ENCODE measurements around the gene KBTBD6.
A peak's percentile ranks its signal among the peaks of the same experiment; 100 is the strongest.
"Not testable (repeated sequence)": the region's sequence is repeated elsewhere in the genome, so short reads cannot be mapped to it uniquely, and the experiment has no call there.

KBTBD6 gene

DNA sequence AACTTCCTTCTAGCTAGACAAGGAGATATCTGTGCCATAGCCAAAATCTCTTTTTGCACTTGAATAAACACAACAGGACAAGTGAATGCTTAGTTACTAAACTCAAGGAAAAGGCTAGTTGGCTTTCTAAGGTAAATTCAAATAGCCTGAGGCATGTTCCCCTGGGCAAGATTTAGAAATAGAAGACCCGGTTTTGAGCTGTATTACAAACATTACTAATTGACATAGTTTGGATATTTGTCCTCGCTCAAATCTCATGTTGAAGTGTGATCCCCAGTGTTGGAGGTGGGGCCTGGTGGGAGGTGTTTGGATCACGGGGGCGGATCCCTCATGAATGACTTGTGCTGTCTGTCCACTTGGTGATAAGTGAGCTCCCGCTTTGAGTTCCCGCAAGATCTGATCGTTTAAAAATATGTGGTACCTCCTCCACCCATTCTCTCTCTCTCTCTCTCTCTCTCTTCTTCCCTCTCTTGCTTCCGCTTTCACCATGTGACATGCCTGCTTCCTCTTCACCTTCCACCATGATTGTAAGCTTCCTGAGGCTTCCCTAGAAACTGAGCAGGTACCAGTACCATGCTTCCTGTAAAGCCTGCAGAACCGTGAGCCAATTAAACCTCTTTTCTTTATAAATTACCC is 3.9 kb upstream of the KBTBD6 start:
- no peak for DNase-seq (ENCODE audit: low read depth, low spot score)

DNA sequence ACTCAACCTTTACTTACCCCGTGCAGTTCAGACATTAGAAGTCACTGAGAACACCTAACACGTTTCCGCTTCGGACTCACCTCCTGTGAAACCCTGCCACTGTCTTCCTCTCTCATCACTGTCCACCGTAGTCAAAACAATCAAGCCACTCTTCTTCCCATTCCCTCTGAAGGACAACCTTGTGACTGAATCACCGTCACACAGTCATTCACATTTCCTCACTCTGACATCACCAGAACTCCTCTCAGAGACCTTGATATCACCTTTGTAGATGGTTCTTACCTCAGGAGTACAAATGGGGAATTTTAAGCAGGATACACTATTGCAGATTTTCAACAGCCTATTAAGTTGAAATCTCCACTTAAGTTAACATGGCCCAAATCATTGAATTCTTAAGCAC is 1.3 kb upstream of the KBTBD6 start:
- no peak for DNase-seq (ENCODE audit: low read depth, low spot score)

DNA sequence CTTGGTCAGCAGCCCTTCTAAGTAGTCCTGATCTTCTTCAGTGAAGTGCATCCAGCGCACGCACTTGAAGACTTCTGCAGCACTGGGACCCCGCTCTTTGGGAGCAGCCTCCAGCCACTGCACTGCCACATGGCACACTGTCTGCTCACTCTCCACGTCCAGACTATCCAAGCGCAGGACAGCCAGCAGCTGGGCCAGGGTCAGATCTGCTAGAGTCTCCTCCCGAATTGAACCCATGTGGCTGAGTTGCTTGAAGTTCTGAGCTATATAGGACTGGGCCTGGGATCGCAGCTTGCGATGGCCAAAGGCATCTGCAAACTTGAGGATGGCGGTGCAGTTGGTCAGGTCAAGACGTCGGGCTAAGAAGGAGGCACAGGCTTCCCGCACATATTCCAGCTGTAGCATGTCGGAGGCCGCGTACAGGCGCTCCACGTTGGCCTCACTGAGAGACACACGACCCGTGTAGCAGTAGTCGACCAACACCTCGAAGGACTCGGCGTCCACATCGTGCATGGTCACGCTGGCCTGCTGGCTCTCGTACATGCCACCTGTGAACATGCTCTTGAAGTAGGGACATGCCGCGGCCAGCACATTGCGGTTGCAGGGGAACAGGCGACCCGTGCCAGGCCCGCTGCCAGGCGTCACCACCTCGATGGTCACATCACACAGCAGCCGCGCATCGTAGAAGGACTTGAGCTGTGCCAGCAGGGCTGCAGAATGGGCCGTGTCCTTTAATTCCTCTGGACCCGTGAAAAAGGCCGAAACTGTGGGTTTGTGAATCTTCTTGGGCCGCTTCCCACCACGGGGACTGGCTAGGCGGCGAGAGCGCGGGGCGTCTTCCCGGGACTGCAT is 716 bp downstream of the KBTBD6 start:
- DNase-seq (ENCODE audit: low read depth, low spot score), result not testable (repeated sequence)

DNA sequence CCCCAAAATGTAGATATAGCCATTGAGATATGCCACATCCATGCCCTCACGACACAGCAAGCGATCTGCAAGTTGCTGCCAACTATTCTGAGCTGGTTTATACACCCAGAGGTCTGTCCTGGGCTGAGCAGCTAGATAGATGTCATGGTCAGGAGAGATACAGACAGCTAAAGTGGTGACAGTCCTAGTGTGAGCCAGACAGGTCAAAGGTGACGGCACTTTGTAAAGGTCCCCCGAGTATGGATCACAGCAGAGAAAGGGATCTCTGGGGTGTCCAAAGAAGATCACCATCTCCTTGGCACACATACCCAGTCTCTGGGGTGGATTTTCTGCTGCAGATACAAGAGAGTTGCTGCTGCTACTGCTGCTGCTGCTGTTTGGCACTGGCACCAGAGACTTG is 1.4 kb downstream of the KBTBD6 start:
- DNase-seq (ENCODE audit: low read depth, low spot score), result not testable (repeated sequence)

DNA sequence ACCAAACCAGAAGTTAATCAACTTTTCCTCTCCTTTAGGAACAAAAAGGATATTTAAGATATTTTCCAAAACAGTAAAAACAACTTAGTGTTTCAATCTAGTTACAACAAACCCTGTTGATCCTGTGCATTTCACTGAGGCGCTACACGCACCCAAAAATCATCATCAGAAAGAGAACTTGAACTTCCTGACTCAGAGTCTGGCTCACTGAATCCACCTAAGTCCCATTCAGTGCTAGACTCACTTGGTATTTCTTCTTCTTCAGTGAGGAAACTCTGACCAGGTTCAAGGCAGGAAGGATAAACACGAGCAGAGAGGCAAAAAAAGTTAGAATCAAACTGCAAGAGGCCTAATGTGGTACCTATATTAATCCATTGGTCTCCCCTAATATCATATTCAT is 2.2 kb downstream of the KBTBD6 start:
- DNase-seq (ENCODE audit: low read depth, low spot score), result no peak

DNA sequence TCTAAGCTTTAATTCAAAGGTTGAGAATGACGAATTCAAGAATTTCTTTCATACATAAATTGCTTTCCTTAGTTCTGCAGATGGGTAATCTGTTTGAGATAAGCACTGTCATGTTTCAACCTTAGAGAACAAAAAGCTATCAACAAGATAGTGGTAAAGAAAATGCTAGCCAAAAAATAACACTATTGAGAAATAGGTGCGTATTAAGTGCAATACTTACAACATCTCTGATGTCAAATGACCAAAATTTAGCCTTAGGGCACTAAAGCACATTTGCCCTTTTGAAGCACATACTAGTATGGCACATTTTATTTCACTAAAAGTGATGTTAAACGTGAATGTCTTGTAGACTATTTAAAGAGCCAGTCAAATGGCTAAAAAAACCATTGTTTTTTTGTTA is 4.9 kb downstream of the KBTBD6 start:
- DNase-seq (ENCODE audit: low read depth, low spot score), result no peak

DNA sequence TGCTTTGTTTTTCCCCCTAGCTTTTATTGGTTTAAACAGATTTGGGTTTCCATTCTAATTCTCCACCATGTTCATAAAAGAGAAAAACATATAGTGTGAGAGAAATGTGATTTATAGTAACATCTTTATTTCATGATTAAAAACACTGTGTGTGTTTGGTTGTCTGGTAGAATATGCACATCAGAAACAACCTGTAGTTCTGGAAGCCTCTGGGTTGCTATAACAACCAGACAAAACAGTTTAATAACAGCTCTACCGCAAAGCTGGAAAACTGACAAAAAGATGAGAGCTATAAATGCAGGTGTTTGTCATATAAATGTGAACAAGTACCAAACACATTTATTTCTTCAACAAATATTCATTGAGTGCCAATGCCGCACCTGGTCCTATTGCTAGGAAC is 9.8 kb downstream of the KBTBD6 start:
- no peak for DNase-seq (ENCODE audit: low read depth, low spot score)

DNA sequence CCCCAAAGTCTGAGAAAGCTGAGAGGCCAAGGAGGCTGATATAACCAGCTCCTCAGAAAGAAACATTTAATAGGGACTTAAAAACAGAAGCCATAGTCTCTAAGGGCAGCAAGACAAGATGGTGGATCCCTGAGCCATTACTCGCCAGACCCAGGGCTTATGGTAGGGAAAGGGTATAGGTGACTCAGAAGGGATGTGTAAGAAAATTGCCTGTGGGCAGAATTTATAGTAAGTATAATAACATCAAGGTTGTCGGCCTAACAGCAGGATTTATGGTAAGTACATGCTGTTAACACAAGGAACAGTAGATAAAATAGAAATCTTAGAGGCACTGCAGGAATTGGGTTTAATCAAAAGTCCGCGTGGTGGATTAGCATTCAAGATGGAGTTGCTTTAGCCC is 14.7 kb downstream of the KBTBD6 start:
- no peak for DNase-seq (ENCODE audit: low read depth, low spot score)

DNA sequence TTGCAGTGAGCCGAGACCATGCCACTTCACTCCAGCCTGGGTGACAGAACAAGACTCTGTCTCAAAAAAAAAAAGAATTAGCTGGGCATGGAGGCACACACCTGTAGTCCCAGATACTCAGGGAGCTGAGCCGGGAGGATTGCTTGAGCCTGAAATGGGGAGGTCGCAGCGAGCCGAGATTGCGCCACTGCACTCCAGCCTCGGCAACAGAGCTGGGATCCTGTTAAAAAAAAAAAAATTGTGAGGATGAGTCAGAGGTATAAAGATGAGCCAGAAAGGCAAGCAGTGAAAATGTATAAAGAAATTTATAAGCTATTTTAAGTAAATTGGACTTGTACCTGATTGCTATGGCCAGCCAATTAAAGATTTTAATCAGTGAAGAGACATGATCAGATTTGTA is 21.1 kb downstream of the KBTBD6 start:
- no peak for DNase-seq (ENCODE audit: low read depth, low spot score)

DNA sequence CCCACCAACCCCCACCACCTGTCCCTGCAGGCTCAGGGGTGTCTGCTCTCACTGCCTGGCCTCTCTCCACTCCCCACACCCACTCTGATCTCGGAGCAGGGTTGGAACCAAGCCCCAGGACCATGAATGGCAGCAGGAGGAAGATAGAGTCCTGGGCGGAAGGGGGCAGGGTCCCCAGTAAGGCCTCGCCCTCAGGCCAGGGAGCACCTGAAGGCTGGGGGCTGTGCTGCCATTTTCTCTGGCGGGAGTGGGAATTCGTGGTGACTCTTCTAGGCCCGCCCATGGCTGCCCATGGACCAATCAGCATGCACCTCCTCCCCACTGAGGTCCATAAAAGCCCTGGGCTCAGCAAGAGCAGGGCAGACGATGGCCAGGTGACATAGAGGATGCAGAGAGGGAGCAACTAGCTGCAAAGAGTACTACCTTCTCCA is 25.0 kb downstream of the KBTBD6 start:
- no peak for DNase-seq (ENCODE audit: low read depth, low spot score)

DNA sequence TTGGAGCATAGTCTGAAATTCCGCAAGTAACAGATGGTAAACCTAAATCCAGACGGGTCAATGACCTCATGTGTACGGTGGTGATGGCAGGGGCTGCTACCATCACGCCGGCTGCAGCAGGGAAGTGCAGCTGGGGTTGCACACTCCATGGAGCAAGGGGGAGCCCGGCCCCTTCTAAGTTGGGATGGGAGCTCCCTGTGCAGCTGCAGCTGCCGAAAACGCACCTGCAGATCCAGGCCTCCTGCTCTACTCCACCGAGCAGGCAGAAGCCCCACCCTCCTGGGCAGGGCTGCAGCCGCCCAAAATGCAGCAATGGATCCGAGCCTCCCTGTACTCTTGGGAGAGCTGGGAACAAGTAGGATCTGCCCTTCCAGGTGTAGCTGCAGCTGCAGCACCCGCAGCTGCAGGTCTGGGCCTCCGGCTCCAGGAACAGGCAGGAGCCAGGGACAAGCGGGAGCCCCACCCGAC is 25.5 kb downstream of the KBTBD6 start:
- no peak for DNase-seq (ENCODE audit: low read depth, low spot score)

DNA sequence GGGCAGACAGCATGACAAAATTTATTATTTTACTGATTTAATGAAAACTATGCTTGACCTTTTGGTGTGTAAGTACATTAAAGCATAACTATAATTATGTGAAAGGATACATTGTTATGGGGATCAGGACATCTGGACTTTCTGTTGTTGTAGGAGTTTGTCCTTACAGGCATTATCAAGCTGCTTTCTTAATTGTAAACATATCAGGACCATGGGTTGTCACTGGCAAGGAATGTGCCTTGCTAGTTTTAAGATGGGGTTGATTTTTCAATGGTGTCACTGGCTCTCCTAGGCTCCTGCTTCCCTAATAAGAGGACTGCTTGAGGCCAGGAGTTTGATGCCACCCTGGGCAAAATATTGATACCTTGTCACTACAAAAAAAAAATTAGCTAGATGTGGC is 32.6 kb downstream of the KBTBD6 start:
- no peak for DNase-seq (ENCODE audit: low read depth, low spot score)

DNA sequence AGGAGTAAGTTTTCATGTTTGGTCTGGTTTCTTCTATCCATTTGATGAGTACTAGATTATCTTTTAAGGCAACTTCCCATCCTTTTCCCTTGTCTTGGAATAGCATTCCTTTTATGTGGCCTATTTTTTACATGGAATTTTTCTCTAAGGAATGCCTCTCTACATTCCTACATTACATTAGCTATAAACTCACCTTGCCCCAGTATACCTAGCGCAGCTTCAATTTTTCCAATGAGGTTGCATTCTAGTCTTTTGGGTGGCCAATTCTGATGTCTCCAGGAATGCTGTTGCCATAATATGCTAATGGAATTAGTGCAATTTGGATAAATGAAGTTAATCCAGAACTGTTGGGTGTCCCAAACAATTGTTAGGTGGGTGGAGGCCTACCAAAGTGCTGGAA is 33.8 kb downstream of the KBTBD6 start:
- DNase-seq (ENCODE audit: low read depth, low spot score), result no peak

DNA sequence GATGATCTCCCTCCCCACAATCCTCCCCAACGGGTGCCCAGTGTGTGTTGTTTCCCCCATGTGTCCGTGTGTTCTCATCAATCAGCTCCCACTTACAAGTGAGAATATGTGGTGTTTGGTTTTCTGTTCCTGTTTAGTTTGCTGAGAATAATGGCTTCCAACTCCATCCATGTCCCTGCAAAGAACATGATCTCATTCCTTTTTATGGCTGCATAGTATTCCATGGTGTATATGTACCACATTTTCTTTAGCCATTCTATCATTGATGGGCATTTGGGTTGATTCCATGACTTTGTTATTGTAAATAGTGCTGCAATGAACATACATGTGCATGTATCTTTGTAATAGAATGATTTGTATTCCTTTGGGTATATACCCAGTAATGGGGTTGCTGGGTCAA is 36.9 kb downstream of the KBTBD6 start:
- DNase-seq (ENCODE audit: low read depth, low spot score), result not testable (repeated sequence)

DNA sequence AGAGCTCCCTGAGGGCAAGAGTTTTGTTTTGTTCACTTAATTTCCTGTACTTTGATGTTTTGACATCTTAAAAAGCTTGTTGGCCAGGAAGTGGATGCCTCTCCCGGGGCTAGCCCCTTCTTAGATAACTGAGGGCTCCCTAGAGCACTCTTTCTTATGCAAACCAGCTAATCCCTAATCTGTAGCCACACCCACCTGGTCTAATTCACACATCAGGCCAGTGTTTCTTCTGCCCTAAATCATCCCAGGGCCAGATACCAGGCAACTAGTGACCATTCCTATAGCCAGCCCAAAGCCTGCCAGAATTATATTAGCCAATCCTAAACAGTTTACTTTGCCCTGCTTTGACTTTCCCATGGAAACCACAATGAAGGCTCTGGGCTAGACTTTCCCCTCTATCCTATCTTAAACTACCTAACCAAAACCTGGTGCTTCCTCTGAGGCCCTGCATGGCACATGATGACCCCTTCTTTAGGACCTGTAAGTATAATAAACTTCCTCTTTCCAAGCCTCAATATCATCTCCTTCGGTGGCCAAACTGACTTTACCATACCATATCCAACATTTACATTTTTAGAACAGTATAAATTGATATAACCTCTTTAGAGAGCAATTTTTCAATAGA is 46.5 kb downstream of the KBTBD6 start:
- peak; percentile 61 for DNase-seq (ENCODE audit: low read depth, low spot score)

DNA sequence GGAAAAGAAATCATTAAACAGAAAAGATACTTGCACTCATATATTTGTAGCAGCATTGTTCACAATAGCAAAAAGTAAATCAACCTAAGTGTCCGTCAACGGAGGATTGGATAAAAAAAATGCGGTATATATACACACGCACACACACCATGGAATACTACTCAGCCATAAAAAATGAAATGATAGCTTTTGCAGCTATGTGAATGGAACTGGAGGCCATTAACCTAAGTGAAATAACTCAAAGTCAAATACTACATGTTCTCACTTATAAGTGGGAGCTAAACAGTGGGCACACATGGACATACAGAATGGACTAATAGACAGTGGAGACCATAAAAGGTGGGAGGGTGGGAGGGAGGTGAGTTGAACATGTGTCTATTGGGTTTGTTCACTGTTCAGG is 52.9 kb downstream of the KBTBD6 start:
- DNase-seq (ENCODE audit: low read depth, low spot score), result no peak
